ENCODE measurements around the gene CLPSL1. TPM values are rescaled to one million over a fixed set of nuclear protein-coding genes. Genes with fewer than 3 reads are reported as not detected.

Gene CLPSL1
- total RNA-seq, 2 donors from 2014 or later, result not detected

- ATAC-seq, result no peak
- H3K36me3 Mint-ChIP-seq, result no peaks in the 10 kb centered on the region
- DNase-seq (ENCODE audit: low spot score in 2 of 2), result no peak
- no peaks in the 10 kb centered on the region for H3K9me3 Mint-ChIP-seq
- peak overlapping the region in 1 of 2 donors; percentile 29 for H3K27ac Mint-ChIP-seq
Measured at GRCh38 chr6:35811699-35811995, 30.8 kb downstream of the CLPSL1 start.

GRCh38 chr6:35817515-35817914, 36.7 kb downstream of the CLPSL1 start:
- no peaks in the 10 kb centered on the region for H3K36me3 Mint-ChIP-seq
- no peak overlapping the region for H3K27ac Mint-ChIP-seq
- H3K9me3 Mint-ChIP-seq, result no peaks in the 10 kb centered on the region
- DNase-seq (ENCODE audit: low spot score in 2 of 2), result no peak
- no peak for ATAC-seq

- Mint-ChIP-seq H3K9me3 (no peaks in the 10 kb centered on the region), H3K27ac (no peak overlapping the region), H3K36me3 (no peaks in the 10 kb centered on the region)
- ATAC-seq, result no peak
- no peak for DNase-seq (ENCODE audit: low spot score in 2 of 2)
Measured at GRCh38 chr6:35823601-35824000, 42.8 kb downstream of the CLPSL1 start.

- H3K9me3 Mint-ChIP-seq, result no peaks in the 10 kb centered on the region
- ATAC-seq, result no peak
- H3K27ac Mint-ChIP-seq, result no peak overlapping the region
- no peak for DNase-seq (ENCODE audit: low spot score in 2 of 2)
- H3K36me3 Mint-ChIP-seq, result no peaks in the 10 kb centered on the region
Measured at GRCh38 chr6:35824552-35825192, 43.9 kb downstream of the CLPSL1 start.

- H3K9me3 Mint-ChIP-seq, result no peaks in the 10 kb centered on the region
- no peak for ATAC-seq
- DNase-seq (ENCODE audit: low spot score in 2 of 2), result no peak
- no peak overlapping the region for H3K27ac Mint-ChIP-seq
- H3K36me3 Mint-ChIP-seq, result peaks cover 0 to 13% of the 10 kb centered on the region in 2 donors
Measured at GRCh38 chr6:35829306-35829705, 48.5 kb downstream of the CLPSL1 start.

GRCh38 chr6:35831257-35832007, 50.6 kb downstream of the CLPSL1 start:
- H3K27ac Mint-ChIP-seq, result no peak overlapping the region
- ATAC-seq, result no peak
- no peak for DNase-seq (ENCODE audit: low spot score in 2 of 2)
- peaks cover 0 to 20% of the 10 kb centered on the region in 2 donors for H3K36me3 Mint-ChIP-seq
- no peaks in the 10 kb centered on the region for H3K9me3 Mint-ChIP-seq

- H3K9me3 Mint-ChIP-seq, result no peaks in the 10 kb centered on the region
Measured at GRCh38 chr6:35833536-35833935, 52.7 kb downstream of the CLPSL1 start.

More at GRCh38 chr6:35833536-35833935, 52.7 kb downstream of the CLPSL1 start:
- Mint-ChIP-seq H3K27ac (no peak overlapping the region), H3K36me3 (peaks cover 6 to 27% of the 10 kb centered on the region in 2 donors)
- DNase-seq (ENCODE audit: low spot score in 2 of 2) (no peak), ATAC-seq (no peak)

Other genes starting within 250 kb of the CLPSL1 start
- 100 to 1,000 TPM in 1 of 2 donors, 10 to 100 TPM in 1; 70.1 to 229 TPM for gene FKBP5, start 92.1 kb upstream of the CLPSL1 start, total RNA-seq
- 1 to 10 TPM; 1.2 to 5.9 TPM for gene ARMC12, start 44.0 kb upstream of the CLPSL1 start, total RNA-seq
- under 1 TPM in 1 of 2 donors, not detected in 1; 0.74 TPM for gene CLPSL2, start 4.4 kb upstream of the CLPSL1 start, total RNA-seq
- gene CLPS, start 16.3 kb downstream of the CLPSL1 start, total RNA-seq, result not detected
- not detected for gene LHFPL5, start 24.3 kb downstream of the CLPSL1 start, total RNA-seq
- gene SRPK1, start 140.1 kb downstream of the CLPSL1 start, total RNA-seq, result 100 to 1,000 TPM; 102 to 138 TPM
- under 1 TPM in 1 of 2 donors, not detected in 1; 0.25 TPM for gene SLC26A8, start 243.6 kb downstream of the CLPSL1 start, total RNA-seq
- gene MAPK14, start 246.8 kb downstream of the CLPSL1 start, total RNA-seq, result 10 to 100 TPM; 45.3 to 51.5 TPM

All from activated naive CD4-positive, alpha-beta T cell treated with anti-CD3 and anti-CD28 coated beads, Interleukin-2, amount 50 U/mL, for 72 hours (primary cell).